Measurements from ENCODE around the gene PLA2G7. TPM values are rescaled to one million over a fixed set of nuclear protein-coding genes. Genes with fewer than 3 reads are reported as not detected.

PLA2G7 gene
- total RNA-seq, 2 donors from 2014 or later: not detected

DNA sequence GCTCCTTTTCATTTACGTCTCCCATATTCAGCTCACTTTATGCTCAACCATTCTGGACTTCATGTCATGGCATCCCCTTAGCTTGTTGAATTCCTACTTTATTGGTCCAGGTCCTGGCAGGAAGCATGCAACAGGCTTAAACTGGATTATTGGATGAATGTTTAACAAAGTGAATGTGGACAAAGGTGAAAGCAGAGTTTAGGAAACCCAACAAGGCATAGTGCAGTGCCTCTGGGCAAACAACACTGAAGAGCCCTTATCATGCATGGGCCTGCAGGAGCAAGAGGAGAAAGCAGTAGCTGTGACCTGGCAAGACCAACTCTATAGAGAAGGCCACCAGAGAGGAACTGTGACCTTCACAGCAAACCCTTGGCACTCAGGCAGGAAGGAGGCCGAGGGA lies 6.3 kb upstream of the PLA2G7 start:
- Mint-ChIP-seq H3K36me3 (no peaks in the 10 kb centered on the region), H3K27me3 (peaks cover 26 to 47% of the 10 kb centered on the region in 2 donors), H3K9me3 (peaks cover 6% of the 10 kb centered on the region), H3K4me3 (no peak overlapping the region), H3K27ac (no peak overlapping the region), H3K4me1 (ENCODE audit: low read depth in 2 of 2) (no peaks in the 10 kb centered on the region)
- ATAC-seq: no peak
- no peak for DNase-seq (ENCODE audit: low spot score)

DNA sequence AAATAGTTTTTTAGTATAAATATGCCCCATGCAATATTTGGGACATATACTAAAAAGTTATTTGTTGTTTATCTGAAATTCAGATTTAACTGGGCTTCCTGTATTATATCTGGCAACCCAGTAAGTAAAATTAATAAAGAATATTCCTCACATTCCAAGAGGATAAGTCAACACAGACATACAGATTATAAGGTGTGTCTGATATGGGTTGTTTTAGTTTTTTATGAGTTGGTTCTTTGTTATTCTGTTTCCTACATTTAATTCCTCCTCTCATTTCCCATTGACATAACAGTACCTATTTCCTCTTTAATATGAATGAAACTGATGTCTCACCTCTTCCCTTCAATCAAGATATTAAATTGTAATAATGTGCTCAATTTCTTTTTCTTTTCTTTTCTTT lies 1.7 kb upstream of the PLA2G7 start:
- H3K36me3 Mint-ChIP-seq: no peaks in the 10 kb centered on the region
- DNase-seq (ENCODE audit: low spot score) (no peak), ATAC-seq (no peak)
- H3K9me3 Mint-ChIP-seq: no peaks in the 10 kb centered on the region
- H3K4me3 Mint-ChIP-seq: no peak overlapping the region
- H3K4me1 Mint-ChIP-seq (ENCODE audit: low read depth in 2 of 2): no peaks in the 10 kb centered on the region
- peaks cover 44 to 62% of the 10 kb centered on the region in 2 donors for H3K27me3 Mint-ChIP-seq
- no peak overlapping the region for H3K27ac Mint-ChIP-seq

DNA sequence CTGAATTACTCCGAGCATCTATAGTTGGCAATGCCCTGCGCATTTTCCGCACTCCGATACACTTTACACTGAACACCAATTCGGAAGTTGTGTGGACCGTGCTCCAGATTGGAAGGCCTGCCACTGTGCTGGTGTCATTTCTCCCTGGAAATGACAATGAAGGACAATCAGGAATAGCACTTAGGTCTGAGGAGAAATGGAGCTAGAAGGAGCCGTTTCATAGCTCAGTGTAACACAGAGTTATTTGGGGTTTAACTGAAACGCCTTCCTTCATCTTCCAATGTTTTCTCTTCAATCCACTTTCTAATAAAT lies 501 bp upstream of the PLA2G7 start:
- DNase-seq (ENCODE audit: low spot score): no peak
- H3K27ac Mint-ChIP-seq: no peak overlapping the region
- H3K36me3 Mint-ChIP-seq: no peaks in the 10 kb centered on the region
- H3K4me1 Mint-ChIP-seq (ENCODE audit: low read depth in 2 of 2): no peaks in the 10 kb centered on the region
- no peaks in the 10 kb centered on the region for H3K9me3 Mint-ChIP-seq
- ATAC-seq: no peak
- peaks cover 52 to 66% of the 10 kb centered on the region in 2 donors for H3K27me3 Mint-ChIP-seq
- H3K4me3 Mint-ChIP-seq: no peak overlapping the region

DNA sequence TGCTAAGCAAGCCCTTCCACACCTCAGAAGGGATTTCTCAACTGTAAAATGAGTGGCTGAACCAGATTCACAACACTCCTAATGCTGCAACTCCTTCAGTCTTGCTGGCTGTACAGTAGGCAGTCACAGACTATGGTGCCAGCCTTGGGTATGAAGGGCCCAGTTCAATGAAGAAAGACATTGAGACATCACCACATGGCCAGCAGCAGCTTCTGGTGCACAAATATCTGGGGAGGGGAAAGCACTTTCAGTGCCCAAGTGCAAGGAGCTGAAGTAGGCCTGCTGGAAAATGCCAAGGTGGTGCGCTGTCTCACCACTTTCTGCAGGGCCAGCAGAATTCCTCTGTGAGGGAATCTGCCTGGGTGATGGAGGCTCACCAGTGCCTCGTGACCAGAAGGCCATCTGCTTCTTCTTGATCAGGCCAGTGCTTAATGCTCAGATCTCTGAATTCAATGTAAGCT lies 1.8 kb downstream of the PLA2G7 start:
- Mint-ChIP-seq H3K27ac (no peak overlapping the region), H3K27me3 (peaks cover 52 to 75% of the 10 kb centered on the region in 2 donors), H3K4me1 (ENCODE audit: low read depth in 2 of 2) (no peaks in the 10 kb centered on the region), H3K4me3 (no peak overlapping the region), H3K9me3 (no peaks in the 10 kb centered on the region), H3K36me3 (no peaks in the 10 kb centered on the region)
- ATAC-seq: no peak
- no peak for DNase-seq (ENCODE audit: low spot score)

DNA sequence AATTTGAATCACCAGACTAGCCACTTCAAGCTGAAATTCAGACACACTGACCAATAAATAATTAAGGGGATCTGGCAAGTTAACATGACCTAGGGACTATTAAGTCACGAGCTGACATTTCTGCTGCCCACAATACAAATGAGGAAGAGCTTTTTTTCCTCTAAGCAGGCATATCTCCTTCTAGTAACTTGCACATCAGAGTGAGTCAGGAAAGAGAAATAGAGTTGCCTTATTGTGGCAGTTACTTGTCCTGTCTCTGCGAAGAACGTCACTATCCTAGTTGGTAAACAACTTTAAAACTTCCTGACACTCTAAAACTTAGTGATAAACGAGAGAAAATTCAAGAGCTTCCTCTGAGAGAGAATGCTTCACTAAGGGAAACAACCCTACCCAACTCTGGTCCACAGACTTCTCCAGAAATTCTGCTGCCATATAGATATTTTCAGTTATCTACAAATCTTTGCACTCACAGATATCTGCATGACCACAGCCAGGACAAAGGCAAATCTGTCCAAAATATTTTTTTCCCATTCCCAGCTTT lies 4.2 kb downstream of the PLA2G7 start:
- no peaks in the 10 kb centered on the region for H3K4me1 Mint-ChIP-seq (ENCODE audit: low read depth in 2 of 2)
- H3K9me3 Mint-ChIP-seq: no peaks in the 10 kb centered on the region
- no peak overlapping the region for H3K27ac Mint-ChIP-seq
- ATAC-seq (no peak), DNase-seq (ENCODE audit: low spot score) (no peak)
- no peak overlapping the region for H3K4me3 Mint-ChIP-seq
- no peaks in the 10 kb centered on the region for H3K36me3 Mint-ChIP-seq
- peaks cover 46 to 61% of the 10 kb centered on the region in 2 donors for H3K27me3 Mint-ChIP-seq

DNA sequence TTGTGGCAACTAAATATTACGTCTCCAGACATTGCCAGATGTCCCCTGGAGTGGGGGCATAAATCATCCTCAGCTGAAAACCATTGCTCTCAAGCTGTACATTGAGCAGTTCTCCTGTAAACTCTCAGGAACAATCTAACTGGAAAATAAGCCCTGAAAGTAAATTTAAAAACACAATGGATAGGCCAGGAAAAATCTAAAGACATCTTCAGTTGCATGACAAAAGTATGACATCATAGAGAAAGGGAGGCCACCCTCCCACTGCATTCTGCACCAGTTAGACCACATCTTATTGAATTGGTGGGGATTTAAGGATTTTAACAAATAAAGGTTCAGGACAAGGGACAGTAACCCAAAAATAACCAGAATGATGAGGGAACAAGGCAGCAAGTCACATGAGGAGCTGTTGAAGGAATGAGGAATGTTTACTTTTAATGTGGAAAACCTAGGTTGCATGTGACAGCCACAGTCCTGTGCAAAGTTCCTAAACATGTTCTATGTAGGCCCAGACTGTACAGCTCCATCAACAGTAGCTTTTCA lies 5.3 kb downstream of the PLA2G7 start:
- no peak overlapping the region for H3K27ac Mint-ChIP-seq

DNA sequence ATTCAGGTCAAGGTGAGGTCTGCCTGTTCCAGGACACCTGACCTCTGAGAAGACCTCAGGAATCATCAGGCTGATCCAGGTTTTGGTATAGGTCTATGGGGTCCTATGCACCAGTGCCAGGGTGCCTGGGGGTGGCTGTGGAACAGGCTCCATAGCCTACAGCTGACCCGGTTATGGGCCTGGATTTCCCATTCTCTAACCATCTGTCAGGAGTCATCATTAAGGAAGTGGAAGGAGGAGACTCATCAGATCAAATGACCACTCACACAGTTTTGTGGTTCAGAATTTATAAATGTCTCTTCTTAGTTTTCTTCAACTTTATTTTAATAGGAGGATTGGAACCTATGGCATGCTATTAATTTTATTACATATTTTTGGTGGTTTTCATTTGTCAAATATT lies 14.8 kb downstream of the PLA2G7 start:
- Mint-ChIP-seq H3K27ac (no peak overlapping the region), H3K27me3 (peaks cover 33 to 42% of the 10 kb centered on the region in 2 donors), H3K9me3 (no peaks in the 10 kb centered on the region), H3K4me3 (no peak overlapping the region), H3K4me1 (ENCODE audit: low read depth in 2 of 2) (peaks cover 0 to 5% of the 10 kb centered on the region in 2 donors), H3K36me3 (no peaks in the 10 kb centered on the region)
- no peak for ATAC-seq
- no peak for DNase-seq (ENCODE audit: low spot score)

More for the DNA sequence above, 5.3 kb downstream of the PLA2G7 start:
- Mint-ChIP-seq H3K9me3 (no peaks in the 10 kb centered on the region), H3K27me3 (peaks cover 43 to 56% of the 10 kb centered on the region in 2 donors), H3K36me3 (no peaks in the 10 kb centered on the region), H3K4me1 (ENCODE audit: low read depth in 2 of 2) (no peaks in the 10 kb centered on the region), H3K4me3 (no peak overlapping the region)
- ATAC-seq (no peak), DNase-seq (ENCODE audit: low spot score) (no peak)

DNA sequence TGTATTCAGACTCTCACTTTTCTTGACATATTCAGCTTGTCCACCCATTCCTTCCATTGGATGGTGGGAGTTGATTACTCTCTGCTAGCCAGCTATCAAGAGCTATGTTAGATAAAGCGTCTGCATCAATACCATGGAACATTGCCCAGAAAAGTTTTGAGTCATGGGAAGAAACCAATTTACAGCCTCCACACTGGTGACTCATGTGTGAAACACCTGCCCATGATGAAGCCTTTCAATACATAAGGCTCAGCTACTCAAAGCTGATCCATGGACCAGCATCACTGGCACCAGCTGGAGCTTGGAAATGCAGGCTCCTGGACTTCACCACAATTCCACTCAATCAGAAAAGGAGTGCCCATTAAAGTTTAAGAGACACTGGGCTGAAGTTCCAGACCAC lies 16.1 kb downstream of the PLA2G7 start:
- ATAC-seq (no peak), DNase-seq (ENCODE audit: low spot score) (no peak)
- Mint-ChIP-seq H3K27ac (no peak overlapping the region), H3K36me3 (no peaks in the 10 kb centered on the region), H3K4me1 (ENCODE audit: low read depth in 2 of 2) (peaks cover 0 to 5% of the 10 kb centered on the region in 2 donors), H3K27me3 (peaks cover 25 to 36% of the 10 kb centered on the region in 2 donors), H3K4me3 (no peak overlapping the region), H3K9me3 (no peaks in the 10 kb centered on the region)

DNA sequence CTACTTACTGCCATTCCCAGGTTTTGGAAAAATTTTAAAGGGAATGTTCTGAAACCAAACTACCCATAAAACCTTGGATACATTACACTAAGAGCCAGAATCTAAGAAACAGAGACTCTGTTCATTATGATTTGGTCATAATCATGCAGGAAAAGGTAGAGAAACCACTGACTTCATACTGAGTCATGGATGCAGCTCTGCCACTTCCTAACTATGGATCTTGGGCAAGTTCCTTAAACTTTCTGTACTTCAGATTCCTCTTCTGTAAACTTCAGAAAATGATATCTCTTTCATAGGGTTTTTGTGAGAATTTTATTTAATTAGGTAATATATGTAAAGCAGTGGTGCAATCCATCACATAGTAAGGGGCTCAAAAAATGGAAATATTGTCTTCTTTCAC lies 20.0 kb downstream of the PLA2G7 start:
- peaks cover 12 to 39% of the 10 kb centered on the region in 2 donors for H3K27me3 Mint-ChIP-seq
- no peaks in the 10 kb centered on the region for H3K9me3 Mint-ChIP-seq
- no peak overlapping the region for H3K27ac Mint-ChIP-seq
- H3K4me3 Mint-ChIP-seq: no peak overlapping the region
- DNase-seq (ENCODE audit: low spot score) (no peak), ATAC-seq (no peak)
- H3K4me1 Mint-ChIP-seq (ENCODE audit: low read depth in 2 of 2): peaks cover 0 to 5% of the 10 kb centered on the region in 2 donors
- no peaks in the 10 kb centered on the region for H3K36me3 Mint-ChIP-seq

DNA sequence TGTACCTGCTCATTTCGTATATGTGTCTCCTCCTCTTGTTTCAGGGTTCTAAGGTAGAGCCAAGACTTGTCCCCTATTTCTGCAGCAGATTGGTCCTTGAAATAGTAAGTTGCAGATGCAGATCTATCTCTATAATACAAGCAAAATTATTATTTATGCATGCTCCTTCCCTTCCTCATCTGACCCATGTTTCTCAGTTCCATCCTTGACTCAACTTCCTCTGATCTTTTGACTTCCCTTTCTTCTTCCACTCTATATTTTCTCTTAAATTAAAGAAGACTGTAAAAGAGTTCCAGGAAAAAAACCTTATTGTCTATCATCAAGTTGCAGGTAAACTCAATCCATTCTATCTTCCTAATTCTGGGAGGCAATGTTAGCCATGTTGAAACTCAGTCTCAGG lies 23.7 kb downstream of the PLA2G7 start:
- ATAC-seq (no peak), DNase-seq (ENCODE audit: low spot score) (no peak)
- no peaks in the 10 kb centered on the region for H3K4me1 Mint-ChIP-seq (ENCODE audit: low read depth in 2 of 2)
- no peak overlapping the region for H3K4me3 Mint-ChIP-seq
- peaks cover 3 to 25% of the 10 kb centered on the region in 2 donors for H3K27me3 Mint-ChIP-seq
- no peak overlapping the region for H3K27ac Mint-ChIP-seq
- H3K36me3 Mint-ChIP-seq: no peaks in the 10 kb centered on the region
- H3K9me3 Mint-ChIP-seq: no peaks in the 10 kb centered on the region

DNA sequence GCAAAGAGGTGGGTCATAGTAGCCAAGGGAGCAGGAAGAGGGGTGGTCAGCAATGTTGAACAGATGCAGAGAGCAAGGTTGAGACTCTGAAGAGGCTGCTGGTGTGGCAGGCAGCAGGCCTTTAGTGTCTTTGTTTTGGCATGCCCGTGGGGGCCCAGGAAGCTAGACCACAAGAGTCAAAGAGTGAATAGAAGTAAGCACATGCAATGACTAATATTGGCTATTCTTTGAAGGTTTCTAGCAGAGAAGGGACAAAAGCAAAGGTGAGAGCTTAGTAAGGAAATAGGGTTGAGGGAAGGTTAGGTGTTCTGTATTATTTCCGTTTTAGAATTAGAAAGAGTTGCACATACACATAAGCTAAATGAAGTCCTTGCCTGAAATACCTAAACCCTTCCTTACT lies 28.7 kb downstream of the PLA2G7 start:
- no peak for DNase-seq (ENCODE audit: low spot score)
- ATAC-seq: no peak
- Mint-ChIP-seq H3K4me3 (no peak overlapping the region), H3K36me3 (no peaks in the 10 kb centered on the region), H3K9me3 (no peaks in the 10 kb centered on the region), H3K27ac (no peak overlapping the region), H3K4me1 (ENCODE audit: low read depth in 2 of 2) (no peaks in the 10 kb centered on the region), H3K27me3 (peaks cover 10 to 33% of the 10 kb centered on the region in 2 donors)

DNA sequence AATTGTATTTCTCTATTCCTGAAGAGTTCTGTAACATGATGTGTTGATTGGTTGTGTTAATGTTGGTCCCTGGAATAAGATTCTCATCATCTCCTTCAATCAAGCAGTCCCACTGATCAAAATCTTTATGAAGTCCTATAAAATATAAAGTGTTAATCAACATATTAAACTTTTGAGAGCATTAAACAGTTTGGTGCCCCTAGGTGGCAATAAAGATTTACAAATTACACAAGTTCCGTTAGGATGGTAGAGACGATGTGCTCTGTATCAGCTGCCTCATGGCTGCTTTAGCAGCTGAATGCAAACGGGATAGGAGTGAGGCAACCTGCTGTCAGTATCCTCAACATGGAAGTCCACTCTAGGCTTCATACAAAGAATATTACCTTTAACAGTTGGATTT lies 30.6 kb downstream of the PLA2G7 start:
- H3K9me3 Mint-ChIP-seq: no peaks in the 10 kb centered on the region
- DNase-seq (ENCODE audit: low spot score): no peak

DNA sequence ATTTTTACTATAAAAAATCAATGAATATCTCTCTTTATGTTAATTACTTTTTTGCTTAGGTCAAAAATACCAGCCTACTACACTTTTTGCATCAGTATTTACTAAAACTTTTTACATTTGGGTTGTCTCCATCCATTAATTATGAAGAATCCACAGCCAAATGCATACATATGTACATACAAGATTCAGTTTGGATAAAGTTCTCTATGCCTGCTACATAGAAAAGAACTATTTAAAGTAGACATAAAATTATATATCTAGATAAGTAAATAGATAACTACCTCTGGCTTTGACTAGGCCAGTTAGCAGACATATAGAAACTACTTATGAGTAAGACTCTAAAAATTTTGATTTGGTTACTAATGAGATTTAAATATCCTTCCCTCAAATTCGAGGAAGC lies 35.2 kb downstream of the PLA2G7 start:
- ATAC-seq: no peak
- no peaks in the 10 kb centered on the region for H3K36me3 Mint-ChIP-seq

More for the DNA sequence above, 30.6 kb downstream of the PLA2G7 start:
- H3K4me1 Mint-ChIP-seq (ENCODE audit: low read depth in 2 of 2): no peaks in the 10 kb centered on the region
- H3K36me3 Mint-ChIP-seq: no peaks in the 10 kb centered on the region
- no peak overlapping the region for H3K4me3 Mint-ChIP-seq
- H3K27ac Mint-ChIP-seq: no peak overlapping the region
- no peak for ATAC-seq
- H3K27me3 Mint-ChIP-seq: peaks cover 10 to 30% of the 10 kb centered on the region in 2 donors

DNA sequence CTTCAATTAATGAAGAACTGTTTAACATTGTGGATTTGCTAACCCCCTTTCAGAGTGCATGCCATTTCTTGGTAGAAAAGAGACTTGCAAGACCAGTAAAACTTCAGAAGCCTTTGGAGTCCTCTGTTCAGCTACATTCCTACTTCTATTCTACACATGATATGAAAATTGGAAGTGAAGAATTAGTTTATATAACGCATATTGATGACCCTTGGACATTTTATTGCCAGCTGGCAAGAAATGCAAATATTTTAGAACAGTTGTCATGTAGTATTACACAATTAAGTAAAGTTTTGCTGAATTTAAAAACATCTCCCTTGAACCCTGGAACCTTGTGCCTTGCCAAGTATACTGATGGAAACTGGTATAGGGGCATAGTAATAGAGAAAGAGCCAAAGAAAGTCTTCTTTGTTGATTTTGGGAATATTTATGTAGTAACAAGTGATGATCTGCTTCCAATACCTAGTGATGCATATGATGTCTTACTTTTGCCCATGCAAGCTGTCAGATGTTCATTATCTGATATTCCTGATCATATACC lies 44.2 kb downstream of the PLA2G7 start:
- H3K27ac Mint-ChIP-seq: no peak overlapping the region
- ATAC-seq: no peak
- no peak for DNase-seq (ENCODE audit: low spot score)
- no peaks in the 10 kb centered on the region for H3K4me1 Mint-ChIP-seq (ENCODE audit: low read depth in 2 of 2)
- no peak overlapping the region for H3K4me3 Mint-ChIP-seq
- H3K9me3 Mint-ChIP-seq: no peaks in the 10 kb centered on the region
- peaks cover 8 to 42% of the 10 kb centered on the region in 2 donors for H3K27me3 Mint-ChIP-seq
- H3K36me3 Mint-ChIP-seq: no peaks in the 10 kb centered on the region

More for the DNA sequence above, 35.2 kb downstream of the PLA2G7 start:
- Mint-ChIP-seq H3K4me3 (no peak overlapping the region), H3K9me3 (no peaks in the 10 kb centered on the region), H3K27me3 (peaks cover 17 to 39% of the 10 kb centered on the region in 2 donors), H3K4me1 (ENCODE audit: low read depth in 2 of 2) (no peaks in the 10 kb centered on the region), H3K27ac (no peak overlapping the region)
- no peak for DNase-seq (ENCODE audit: low spot score)
